Mesendoderm (in vitro differentiated cells): ENCODE data around the gene ASZ1. TPM values are rescaled to one million over a fixed set of nuclear protein-coding genes. Genes with fewer than 3 reads are reported as not detected.

Experiments
- DNase-seq: peaks from one replicate; pipeline ENCODE4 v3.0.0; 2013
- H2AK5ac ChIP-seq: 2 replicates; pipeline ENCODE4 v1.6.1; 2013; ENCODE audit warnings: low read length, inconsistent platforms
- H2BK120ac ChIP-seq: 2 replicates; pipeline ENCODE4 v1.6.1; 2013; ENCODE audit warnings: low read depth, mild to moderate bottlenecking, low read length, moderate library complexity, mixed read lengths
- H2BK15ac ChIP-seq: replicated peaks from 2 replicates; pipeline ENCODE4 v1.6.1; 2013; ENCODE audit warnings: low read depth, mild to moderate bottlenecking, moderate library complexity
- H2BK5ac ChIP-seq: 2 replicates; pipeline ENCODE4 v1.6.1; 2013; ENCODE audit warnings: low read length, inconsistent platforms
- H3K18ac ChIP-seq: 2 replicates; pipeline ENCODE4 v1.6.1; 2013; ENCODE audit warnings: mild to moderate bottlenecking, low read length, mixed read lengths
- H3K23ac ChIP-seq: one replicate; pipeline ENCODE4 v1.6.1; 2013; ENCODE audit warnings: low read length
- H3K27ac ChIP-seq: 2 replicates; pipeline ENCODE4 v1.5.1; 2013; ENCODE audit warnings: low read depth, mild to moderate bottlenecking, inconsistent platforms, low read length, moderate library complexity
- H3K27me3 ChIP-seq: 2 replicates; pipeline ENCODE4 v1.6.1; 2013; ENCODE audit warnings: low read length, control low read depth, mild to moderate bottlenecking, inconsistent platforms; ENCODE audit not compliant: insufficient read depth, poor library complexity
- H3K36me3 ChIP-seq: 2 replicates; pipeline ENCODE4 v1.6.1; 2013; ENCODE audit warnings: low read length, inconsistent platforms; ENCODE audit not compliant: control insufficient read depth, insufficient read depth
- H3K4ac ChIP-seq: one replicate; pipeline ENCODE4 v1.6.1; 2013; ENCODE audit warnings: low read depth, mild to moderate bottlenecking, low read length, moderate library complexity
- H3K4me1 ChIP-seq: 2 replicates; pipeline ENCODE4 v1.6.1; 2013; ENCODE audit warnings: low read depth, low read length, inconsistent platforms; ENCODE audit not compliant: control insufficient read depth
- H3K4me2 ChIP-seq: 2 replicates; pipeline ENCODE4 v1.6.1; 2013; ENCODE audit warnings: low read length
- H3K4me3 ChIP-seq: 2 replicates; pipeline ENCODE4 v1.5.1; 2013; ENCODE audit warnings: mild to moderate bottlenecking, low read length
- H3K56ac ChIP-seq: one replicate; pipeline ENCODE4 v1.6.1; 2013; ENCODE audit warnings: low read length
- H3K79me1 ChIP-seq: 2 replicates; pipeline ENCODE4 v1.6.1; 2013; ENCODE audit warnings: low read length, inconsistent platforms
- H3K79me2 ChIP-seq: 2 replicates; pipeline ENCODE4 v1.6.1; 2013; ENCODE audit warnings: mild to moderate bottlenecking, low read length; ENCODE audit not compliant: control insufficient read depth, insufficient read depth
- H3K9ac ChIP-seq: 2 replicates; pipeline ENCODE4 v1.6.1; 2013; ENCODE audit warnings: low read length, inconsistent platforms
- H4K5ac ChIP-seq: one replicate; pipeline ENCODE4 v1.6.1; 2013; ENCODE audit warnings: low read length
- H4K8ac ChIP-seq: one replicate; pipeline ENCODE4 v1.6.1; 2013; ENCODE audit warnings: low read depth, mild to moderate bottlenecking, control low read depth, low read length, moderate library complexity
- WGBS: extraction: QIAGEN DNeasy Blood & Tissue Kit; methylation state at CpG from one replicate; pipeline ENCODE4 v1.1.7; 2013; ENCODE audit warnings: low lambda C conversion rate, missing lambda C conversion rate; ENCODE audit not compliant: insufficient coverage; ENCODE audit errors: extremely low coverage; 5-methylcytosine and 5-hydroxymethylcytosine counted together
- polyA plus RNA-seq, 2 experiments: library from polyadenylated mRNA; stranded (reverse); fragments of 200-250 nt; gene quantifications; one replicate each; pipeline ENCODE4 v1.2.3, GENCODE V29; 2013

ASZ1 gene, protein sequence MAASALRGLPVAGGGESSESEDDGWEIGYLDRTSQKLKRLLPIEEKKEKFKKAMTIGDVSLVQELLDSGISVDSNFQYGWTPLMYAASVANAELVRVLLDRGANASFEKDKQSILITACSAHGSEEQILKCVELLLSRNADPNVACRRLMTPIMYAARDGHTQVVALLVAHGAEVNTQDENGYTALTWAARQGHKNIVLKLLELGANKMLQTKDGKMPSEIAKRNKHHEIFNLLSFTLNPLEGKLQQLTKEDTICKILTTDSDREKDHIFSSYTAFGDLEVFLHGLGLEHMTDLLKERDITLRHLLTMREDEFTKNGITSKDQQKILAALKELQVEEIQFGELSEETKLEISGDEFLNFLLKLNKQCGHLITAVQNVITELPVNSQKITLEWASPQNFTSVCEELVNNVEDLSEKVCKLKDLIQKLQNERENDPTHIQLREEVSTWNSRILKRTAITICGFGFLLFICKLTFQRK
- not detected for polyA plus RNA-seq (2013, experiment 1 of 2)
- not detected for polyA plus RNA-seq (2013, experiment 2 of 2)

DNA sequence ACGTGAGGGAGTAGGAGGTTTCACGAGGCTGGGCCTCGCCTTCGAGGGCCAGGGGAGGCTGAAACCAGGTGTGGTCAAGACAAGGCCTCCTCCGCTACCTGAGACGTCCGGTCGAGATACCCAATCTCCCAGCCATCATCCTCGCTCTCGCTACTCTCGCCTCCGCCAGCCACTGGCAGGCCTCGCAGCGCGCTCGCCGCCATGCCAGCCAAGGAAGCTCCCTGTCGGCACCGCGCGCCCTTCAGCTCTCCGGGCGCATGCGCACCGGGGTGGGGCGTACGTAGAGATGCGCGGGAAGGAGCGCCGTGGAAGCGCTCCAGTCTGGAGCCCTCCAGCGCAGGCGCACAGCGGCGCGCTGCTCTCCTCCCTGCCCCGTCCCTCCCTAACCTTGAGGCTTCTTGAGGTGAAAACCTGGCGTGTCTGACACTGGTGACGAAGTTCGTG, at the start of gene ASZ1:
Gene ASZ1, minus strand, starts transcription at position 236 of the 444 bp plus-strand sequence. Its CDS starts 33 bp downstream, at position 203.
- DNase-seq: no peak

DNA sequence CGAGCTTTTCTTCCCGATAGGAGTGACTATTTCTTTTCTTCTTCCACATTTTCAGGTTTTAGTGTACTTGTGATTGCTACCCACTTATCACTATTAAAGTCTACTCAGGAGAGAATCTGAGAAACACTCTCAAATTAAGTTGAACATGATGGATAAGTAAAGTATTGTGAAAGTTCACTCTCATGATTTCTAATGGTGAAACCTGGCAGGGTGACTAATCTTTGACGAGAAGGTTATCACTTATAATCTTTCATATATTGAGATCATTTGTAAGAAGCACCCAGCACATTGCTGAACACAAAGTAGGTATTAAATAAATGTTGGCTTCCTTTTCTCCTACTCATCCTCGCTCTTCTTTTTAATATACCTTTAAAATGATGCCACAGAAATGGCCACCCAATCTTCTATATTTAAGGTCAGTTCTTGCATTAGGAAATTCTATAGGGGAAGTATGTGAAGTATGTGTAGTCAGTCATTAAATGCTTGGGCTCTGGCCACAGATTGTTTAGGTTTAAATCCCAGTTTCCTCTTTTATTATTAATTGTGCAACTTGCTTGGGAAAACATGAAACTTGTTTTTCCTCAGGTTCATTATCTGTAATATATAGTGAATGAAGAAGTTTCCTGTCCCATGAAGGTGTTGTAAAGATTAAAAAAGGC, 49.4 kb upstream of the ASZ1 start:
- no peak overlapping the region for H2BK5ac ChIP-seq
- H3K56ac ChIP-seq: no peak overlapping the region
- H4K5ac ChIP-seq: no peak overlapping the region
- no CpG with 5 or more reads among the region's 4 CpGs for WGBS
- H2BK15ac ChIP-seq: no peak overlapping the region
- no peak overlapping the region for H3K23ac ChIP-seq
- H3K27ac ChIP-seq: no peak overlapping the region
- H3K18ac ChIP-seq: no peak overlapping the region
- no peak overlapping the region for H3K9ac ChIP-seq
- no peaks in the 10 kb centered on the region for H3K79me1 ChIP-seq
- H4K8ac ChIP-seq: no peak overlapping the region
- H2BK120ac ChIP-seq: no peak overlapping the region
- no peaks in the 10 kb centered on the region for H3K79me2 ChIP-seq
- H3K4me2 ChIP-seq: no peak overlapping the region
- DNase-seq: no peak
- no peaks in the 10 kb centered on the region for H3K27me3 ChIP-seq
- no peaks in the 10 kb centered on the region for H3K4me1 ChIP-seq
- no peak overlapping the region for H3K4me3 ChIP-seq
- no peak overlapping the region for H2AK5ac ChIP-seq
- no peaks in the 10 kb centered on the region for H3K36me3 ChIP-seq
- no peak overlapping the region for H3K4ac ChIP-seq

More for the DNA sequence above, at the start of gene ASZ1:
- H3K27ac ChIP-seq: no peak within 1 kb of the TSS
- H3K18ac ChIP-seq: no peak within 1 kb of the TSS
- H2BK15ac ChIP-seq: no peak within 1 kb of the TSS
- no peak within 1 kb of the TSS for H3K4ac ChIP-seq
- no peak within 1 kb of the TSS for H4K8ac ChIP-seq
- no peak within 1 kb of the TSS for H2BK120ac ChIP-seq
- H3K9ac ChIP-seq: no peak within 1 kb of the TSS
- H3K4me3 ChIP-seq: no peak within 1 kb of the TSS
- H3K4me2 ChIP-seq: no peak within 1 kb of the TSS
- H3K27me3 ChIP-seq: no peaks in the 10 kb centered on the region
- H2AK5ac ChIP-seq: no peak within 1 kb of the TSS
- H3K79me2 ChIP-seq: no peaks in the 10 kb centered on the region
- no peak within 1 kb of the TSS for H2BK5ac ChIP-seq
- no peaks in the 10 kb centered on the region for H3K36me3 ChIP-seq
- H3K4me1 ChIP-seq: no peaks in the 10 kb centered on the region
- H3K56ac ChIP-seq: no peak within 1 kb of the TSS
- H4K5ac ChIP-seq: no peak within 1 kb of the TSS
- no peak within 1 kb of the TSS for H3K23ac ChIP-seq
- no CpG with 5 or more reads among the region's 41 CpGs for WGBS
- no peaks in the 10 kb centered on the region for H3K79me1 ChIP-seq

DNA sequence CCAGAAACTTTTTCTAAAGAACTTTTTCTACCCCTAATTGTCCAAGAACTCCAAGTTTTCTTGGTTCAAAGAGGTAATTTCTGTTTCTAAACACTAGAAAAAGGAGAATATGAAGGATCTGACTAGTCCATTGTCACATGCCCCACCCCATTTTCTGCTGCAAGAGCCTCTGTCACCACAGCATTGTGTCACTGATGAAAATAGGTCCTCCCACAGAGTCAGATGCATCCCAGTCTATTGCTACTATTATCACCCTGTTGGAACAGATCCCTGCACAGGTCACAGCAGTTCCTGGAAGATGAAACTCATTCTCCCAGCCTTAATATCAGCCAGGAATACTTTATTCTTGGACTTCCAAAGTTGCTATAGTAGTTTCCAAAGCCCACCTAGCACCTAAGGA, 45.0 kb upstream of the ASZ1 start:
- Histone ChIP-seq H3K27ac (no peak overlapping the region), H3K56ac (no peak overlapping the region), H4K5ac (no peak overlapping the region), H3K4ac (no peak overlapping the region), H3K4me2 (no peak overlapping the region), H3K23ac (no peak overlapping the region), H3K27me3 (no peaks in the 10 kb centered on the region), H3K36me3 (no peaks in the 10 kb centered on the region), H3K79me2 (no peaks in the 10 kb centered on the region), H3K4me1 (no peaks in the 10 kb centered on the region), H3K18ac (no peak overlapping the region), H3K79me1 (no peaks in the 10 kb centered on the region), H2BK5ac (no peak overlapping the region), H2AK5ac (no peak overlapping the region), H4K8ac (no peak overlapping the region), H2BK15ac (no peak overlapping the region), H3K4me3 (no peak overlapping the region), H3K9ac (no peak overlapping the region), H2BK120ac (no peak overlapping the region)
- DNase-seq: no peak

DNA sequence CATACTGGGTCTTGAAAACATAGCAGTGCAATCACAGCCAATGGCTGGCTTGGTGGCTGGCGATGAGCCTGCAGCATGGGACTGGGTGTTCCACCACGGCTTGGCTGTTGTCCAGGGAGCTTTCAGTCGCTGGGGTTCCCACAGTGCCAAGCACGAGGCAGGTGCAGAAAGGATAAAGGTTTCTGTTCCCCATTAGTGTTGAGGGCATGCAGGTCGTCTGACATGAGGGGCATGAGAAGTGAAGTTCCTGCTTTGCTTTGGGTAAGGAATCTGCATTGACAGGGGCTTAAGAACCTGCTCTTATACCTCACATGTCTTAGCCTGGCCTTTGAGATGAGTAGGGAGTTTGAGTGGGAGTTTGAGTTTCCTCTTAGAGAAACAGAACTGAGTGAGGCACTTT, 43.5 kb upstream of the ASZ1 start:
- Histone ChIP-seq H3K23ac (no peak overlapping the region), H3K27ac (no peak overlapping the region)

DNA sequence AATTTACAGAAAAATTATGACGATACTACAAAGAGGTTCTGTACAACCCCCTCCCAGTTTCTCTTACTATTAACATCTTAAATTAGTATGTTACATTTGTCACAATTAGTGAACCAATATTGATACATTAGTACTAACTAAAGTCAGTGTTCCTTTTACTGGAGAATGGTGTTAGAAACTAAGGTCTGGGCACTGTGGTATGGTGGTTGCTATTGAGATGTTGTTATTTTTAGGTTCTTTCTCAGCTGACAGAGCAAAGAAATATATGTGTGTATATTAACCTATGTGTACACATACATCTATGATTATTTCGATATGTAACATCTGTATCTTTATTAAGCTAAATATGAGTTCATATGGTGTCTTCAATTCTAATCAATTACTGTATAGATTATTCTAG, 40.9 kb upstream of the ASZ1 start:
- no peak overlapping the region for H3K4ac ChIP-seq
- H3K4me3 ChIP-seq: no peak overlapping the region
- DNase-seq: no peak
- H3K4me1 ChIP-seq: no peaks in the 10 kb centered on the region
- no peak overlapping the region for H3K23ac ChIP-seq
- no peaks in the 10 kb centered on the region for H3K27me3 ChIP-seq
- no CpG with 5 or more reads among the region's 2 CpGs for WGBS
- no peaks in the 10 kb centered on the region for H3K36me3 ChIP-seq
- no peak overlapping the region for H3K4me2 ChIP-seq
- no peak overlapping the region for H3K18ac ChIP-seq
- no peak overlapping the region for H4K8ac ChIP-seq
- H2BK15ac ChIP-seq: no peak overlapping the region
- no peak overlapping the region for H2BK5ac ChIP-seq
- H3K56ac ChIP-seq: no peak overlapping the region
- no peak overlapping the region for H3K27ac ChIP-seq
- no peak overlapping the region for H2AK5ac ChIP-seq
- H2BK120ac ChIP-seq: no peak overlapping the region
- H3K79me1 ChIP-seq: no peaks in the 10 kb centered on the region
- no peak overlapping the region for H3K9ac ChIP-seq
- no peak overlapping the region for H4K5ac ChIP-seq
- H3K79me2 ChIP-seq: no peaks in the 10 kb centered on the region

More for the DNA sequence above, 43.5 kb upstream of the ASZ1 start:
- WGBS: no CpG with 5 or more reads among the region's 5 CpGs
- H4K8ac ChIP-seq: no peak overlapping the region
- no peaks in the 10 kb centered on the region for H3K27me3 ChIP-seq
- H2BK5ac ChIP-seq: no peak overlapping the region
- no peak overlapping the region for H2AK5ac ChIP-seq
- H3K79me2 ChIP-seq: no peaks in the 10 kb centered on the region
- no peak overlapping the region for H3K4me2 ChIP-seq
- no peak overlapping the region for H2BK15ac ChIP-seq
- DNase-seq: no peak
- H3K56ac ChIP-seq: no peak overlapping the region
- no peak overlapping the region for H3K9ac ChIP-seq
- H2BK120ac ChIP-seq: no peak overlapping the region
- H3K18ac ChIP-seq: no peak overlapping the region
- no peaks in the 10 kb centered on the region for H3K4me1 ChIP-seq
- H3K79me1 ChIP-seq: no peaks in the 10 kb centered on the region
- H4K5ac ChIP-seq: no peak overlapping the region
- H3K4ac ChIP-seq: no peak overlapping the region
- H3K36me3 ChIP-seq: no peaks in the 10 kb centered on the region
- H3K4me3 ChIP-seq: no peak overlapping the region
